Fibroblast of mammary gland (primary cell): Measurements from ENCODE around the gene STMP1.
A peak's percentile ranks its signal among the peaks of the same experiment; 100 is the strongest.

Experiments used
- DNase-seq: peaks from one replicate; pipeline ENCODE4 v3.0.0-alpha.2; 2010; ENCODE audit warnings: low read depth
- H3K4me3 ChIP-seq: 2 replicates; pipeline ENCODE4 v1.5.1; 2011; ENCODE audit warnings: low read depth, mild to moderate bottlenecking, low read length, moderate library complexity; ENCODE audit not compliant: control insufficient read depth
- TF ChIP-seq, protein P1 (sequence below): conservative IDR thresholded peaks from 2 replicates; pipeline ENCODE4 v1.5.1; 2011; ENCODE audit warnings: low read depth, low read length, inconsistent platforms; ENCODE audit not compliant: control insufficient read depth, insufficient read depth

Gene STMP1

DNA sequence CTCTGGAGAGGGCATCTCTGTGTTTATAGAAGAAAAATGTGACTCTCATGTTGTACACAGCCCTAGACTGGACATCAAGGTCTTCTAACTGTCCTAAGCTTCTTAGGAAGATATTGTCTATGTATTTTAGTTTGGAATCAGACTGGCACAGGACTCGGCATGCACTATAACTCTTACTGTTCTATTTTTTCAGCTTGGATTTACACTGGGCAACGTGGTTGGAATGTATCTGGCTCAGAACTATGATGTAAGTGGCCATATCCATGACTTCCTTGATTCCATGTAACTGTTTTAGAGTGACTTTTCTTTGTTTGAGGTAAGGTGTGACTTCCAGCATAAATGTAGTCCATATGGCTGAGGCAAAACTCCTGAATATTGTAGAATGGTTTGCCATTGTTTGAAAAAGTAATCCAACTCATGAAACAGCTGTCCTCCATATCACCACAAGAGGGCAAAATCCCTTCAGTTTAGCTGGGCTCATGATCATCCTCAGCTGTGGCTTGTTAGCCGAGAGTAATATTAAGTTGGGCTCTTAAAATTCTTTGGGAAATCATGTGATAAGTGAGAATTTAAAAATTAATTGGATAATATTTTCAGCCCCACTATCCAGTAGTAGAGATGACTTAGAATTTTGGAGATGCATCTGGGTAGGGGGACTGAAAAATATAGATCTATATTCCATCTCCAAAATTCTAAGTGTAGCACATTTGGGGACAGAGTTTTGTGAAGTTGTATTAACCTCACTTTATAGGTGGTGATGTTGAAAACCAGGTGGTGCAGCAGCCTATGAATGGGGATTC is 10.4 kb downstream of the STMP1 start:
- peak; percentile 82 for DNase-seq
- TF ChIP-seq, protein P1, sequence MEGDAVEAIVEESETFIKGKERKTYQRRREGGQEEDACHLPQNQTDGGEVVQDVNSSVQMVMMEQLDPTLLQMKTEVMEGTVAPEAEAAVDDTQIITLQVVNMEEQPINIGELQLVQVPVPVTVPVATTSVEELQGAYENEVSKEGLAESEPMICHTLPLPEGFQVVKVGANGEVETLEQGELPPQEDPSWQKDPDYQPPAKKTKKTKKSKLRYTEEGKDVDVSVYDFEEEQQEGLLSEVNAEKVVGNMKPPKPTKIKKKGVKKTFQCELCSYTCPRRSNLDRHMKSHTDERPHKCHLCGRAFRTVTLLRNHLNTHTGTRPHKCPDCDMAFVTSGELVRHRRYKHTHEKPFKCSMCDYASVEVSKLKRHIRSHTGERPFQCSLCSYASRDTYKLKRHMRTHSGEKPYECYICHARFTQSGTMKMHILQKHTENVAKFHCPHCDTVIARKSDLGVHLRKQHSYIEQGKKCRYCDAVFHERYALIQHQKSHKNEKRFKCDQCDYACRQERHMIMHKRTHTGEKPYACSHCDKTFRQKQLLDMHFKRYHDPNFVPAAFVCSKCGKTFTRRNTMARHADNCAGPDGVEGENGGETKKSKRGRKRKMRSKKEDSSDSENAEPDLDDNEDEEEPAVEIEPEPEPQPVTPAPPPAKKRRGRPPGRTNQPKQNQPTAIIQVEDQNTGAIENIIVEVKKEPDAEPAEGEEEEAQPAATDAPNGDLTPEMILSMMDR: peak; percentile 97
- H3K4me3 ChIP-seq: no peak overlapping the region

DNA sequence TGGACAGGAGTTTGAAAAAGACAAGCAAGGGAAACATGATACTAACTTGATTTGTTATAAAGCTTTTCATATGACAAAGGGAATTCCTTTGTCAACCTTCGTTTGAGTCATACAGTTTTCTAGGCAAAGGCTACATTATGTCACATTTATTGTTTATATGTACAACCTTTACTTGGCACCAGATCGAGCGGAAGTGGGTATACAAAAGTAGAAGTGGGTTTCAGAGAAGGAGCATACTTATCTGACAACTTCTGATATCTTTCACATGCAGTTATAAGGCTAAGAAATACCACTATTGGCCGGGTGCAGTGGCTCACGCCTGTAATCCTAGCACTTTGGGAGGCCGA is 11.0 kb downstream of the STMP1 start:
- DNase-seq: peak; percentile 40
- TF ChIP-seq, protein P1: no peak
- no peak overlapping the region for H3K4me3 ChIP-seq

DNA sequence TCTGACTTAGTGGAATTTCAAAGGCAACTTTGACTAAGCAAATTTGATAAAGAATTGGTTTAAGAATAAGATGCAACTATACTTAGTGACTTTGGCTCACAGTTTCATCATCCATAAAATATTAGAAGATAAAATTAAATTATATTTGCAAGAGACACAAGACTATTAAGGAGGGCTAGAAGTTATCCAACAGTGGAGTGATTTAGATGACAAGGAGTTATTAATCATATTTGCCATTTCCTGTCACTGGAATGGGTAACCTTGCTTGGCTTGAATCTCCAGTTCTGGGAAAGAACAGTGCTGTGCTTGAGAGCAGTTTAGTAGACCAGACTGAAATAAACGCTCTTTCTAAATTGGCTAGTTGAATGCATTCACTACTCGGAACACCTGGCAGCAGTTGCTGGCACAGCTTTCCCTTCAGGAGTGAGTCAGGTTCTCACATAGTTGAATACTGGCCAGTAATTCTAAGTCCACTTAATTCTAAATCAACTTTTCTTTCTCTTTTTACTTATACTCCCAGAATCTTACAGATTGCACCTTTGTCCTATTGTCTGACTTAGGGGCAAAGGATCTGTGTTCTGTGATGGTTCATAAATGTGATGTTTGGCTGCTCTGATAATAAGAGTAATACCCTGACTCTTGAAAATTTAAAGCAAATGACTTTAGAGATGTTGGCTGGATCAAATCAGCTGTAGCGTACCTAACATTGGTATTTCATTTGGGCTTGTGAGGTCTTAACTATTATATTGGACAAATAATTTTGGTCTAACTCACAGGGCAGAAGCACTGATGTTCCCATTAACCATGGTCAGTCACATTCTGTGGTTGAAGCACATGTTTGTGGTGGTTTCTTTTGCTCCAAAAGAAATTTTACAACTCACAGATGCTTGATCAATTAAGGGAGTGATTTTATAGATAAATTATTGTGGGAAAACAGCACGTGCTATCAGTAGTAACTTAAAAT is 16.6 kb downstream of the STMP1 start:
- no peak overlapping the region for H3K4me3 ChIP-seq
- peak; percentile 78 for DNase-seq
- TF ChIP-seq, protein P1: no peak

DNA sequence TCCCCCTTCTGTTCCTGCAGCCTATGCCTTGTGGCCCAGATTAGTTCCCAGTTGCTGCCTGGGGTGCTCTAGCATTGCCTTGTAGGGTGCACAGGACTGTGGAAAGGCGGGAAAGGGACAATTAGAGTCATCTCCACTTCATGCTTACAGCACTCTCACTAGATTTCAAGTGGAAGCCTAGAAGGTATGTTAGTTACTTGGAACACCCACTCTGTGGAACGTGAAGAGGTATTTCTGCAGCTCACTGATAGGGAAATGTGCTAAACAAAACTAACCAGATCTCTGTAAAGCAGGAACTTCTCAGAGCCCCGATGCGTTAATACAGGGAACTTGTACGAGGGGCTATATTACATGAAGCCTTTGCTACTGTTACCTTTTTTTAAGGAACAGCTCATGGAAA is 19.4 kb downstream of the STMP1 start:
- TF ChIP-seq, protein P1: no peak
- DNase-seq: no peak
- no peak overlapping the region for H3K4me3 ChIP-seq

DNA sequence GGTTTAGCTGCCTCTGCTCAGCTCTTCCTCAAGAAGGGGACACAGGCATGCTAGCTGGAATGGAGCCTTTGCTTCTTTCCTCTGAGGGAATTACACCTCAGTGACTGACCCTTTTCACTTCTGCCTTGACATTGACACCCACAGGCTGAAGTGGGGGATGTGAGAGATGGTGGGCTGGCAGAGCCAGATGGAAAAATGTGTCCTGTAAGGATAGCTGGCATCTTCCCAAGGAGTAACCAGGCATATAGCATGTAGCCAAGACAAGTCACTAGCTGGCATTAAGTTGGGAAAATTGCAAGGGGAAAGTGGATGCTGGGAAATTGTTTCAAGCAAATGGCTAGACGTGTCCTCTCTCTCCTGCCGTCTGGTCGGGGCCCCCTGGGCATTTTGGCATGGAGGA is 19.9 kb downstream of the STMP1 start:
- TF ChIP-seq, protein P1: no peak
- DNase-seq: no peak
- no peak overlapping the region for H3K4me3 ChIP-seq

DNA sequence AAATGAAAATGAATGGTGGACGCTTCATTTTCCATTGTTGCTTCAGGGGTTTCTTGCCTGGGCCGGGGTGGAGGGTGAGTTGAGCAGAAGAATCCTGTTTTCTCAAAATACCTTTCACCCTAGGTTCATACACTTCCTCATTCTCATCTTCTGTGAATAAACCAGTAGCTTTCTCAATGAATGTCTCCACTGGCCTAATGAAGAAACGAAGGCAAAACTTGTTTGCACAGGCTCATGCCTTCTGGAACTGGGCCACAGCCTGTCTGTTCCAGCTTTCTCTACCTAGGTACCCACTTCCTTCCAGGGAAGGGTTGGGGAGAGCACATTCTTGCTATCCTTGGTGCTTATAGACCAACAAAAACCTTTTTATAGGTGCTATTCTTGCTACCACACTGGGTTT is 21.3 kb downstream of the STMP1 start:
- H3K4me3 ChIP-seq: no peak overlapping the region
- TF ChIP-seq, protein P1: no peak
- no peak for DNase-seq
